Ovary (tissue), 9 donors: ENCODE results near the gene CFAP97D2. TPM values are rescaled to one million over a fixed set of nuclear protein-coding genes. Genes with fewer than 3 reads are reported as not detected.
"Not testable (repeated sequence)": the region's sequence is repeated elsewhere in the genome, so short reads cannot be mapped to it uniquely, and the experiment has no call there.

Experiments
- DNase-seq, 5 donors: peaks; one replicate each; pipeline ENCODE4 v3.0.0-alpha.2; 2019 to 2020
- H3K27ac ChIP-seq, 2 donors: fragments of 200-600 bp; one replicate each; pipeline versions ENCODE4 v1.5.1 to v1.8.0; 2019 to 2022
- H3K27me3 ChIP-seq: fragments of 200-600 bp; one replicate; pipeline ENCODE4 v1.8.0; 2022
- H3K36me3 ChIP-seq: fragments of 200-600 bp; sonication (generic); one replicate; pipeline ENCODE4 v1.5.1; 2019
- H3K4me1 ChIP-seq: one replicate; pipeline ENCODE4 v1.8.1; 2013; ENCODE audit warnings: mild to moderate bottlenecking, moderate library complexity; ENCODE audit not compliant: insufficient read depth
- H3K4me3 ChIP-seq: fragments of 200-600 bp; sonication (generic); one replicate; pipeline ENCODE4 v1.5.1; 2017
- H3K9me3 ChIP-seq, 2 donors: fragments of 200-600 bp in 1 of 2; sonication (generic) in 1 of 2; one replicate each; pipeline versions ENCODE4 v1.5.1 to v1.8.1; 2013 to 2019; ENCODE audit warnings: mild to moderate bottlenecking in 1 of 2, moderate library complexity in 1 of 2
- CTCF ChIP-seq, 3 donors: fragments of 450-650 bp in 2 of 3; fragments of 200-600 bp in 1 of 3; IDR thresholded peaks; one replicate each; pipeline versions ENCODE4 v1.5.1 to v1.8.0; 2016 to 2022; ENCODE audit warnings: antibody characterized with exemption in 3 of 3, mild to moderate bottlenecking in 1 of 3
- EP300 ChIP-seq: sonication (generic); formaldehyde crosslinking; IDR thresholded peaks from one replicate; pipeline ENCODE4 v1.6.1; 2017; ENCODE audit warnings: antibody characterized with exemption
- POLR2A ChIP-seq: fragments of 450-650 bp; IDR thresholded peaks from one replicate; pipeline ENCODE4 v1.6.1; 2017; ENCODE audit warnings: antibody characterized with exemption, mild to moderate bottlenecking, moderate library complexity
- WGBS, 3 donors: extraction: QIAGEN DNeasy Blood & Tissue Kit in 1 of 3; methylation state at CpG; one replicate each; pipeline versions ENCODE4 v1.1.5 to v1.1.7; 2013 to 2017; 5-methylcytosine and 5-hydroxymethylcytosine counted together
- intact Hi-C, 4 donors: fragments of 100-400 bp; cut with DNase I; formaldehyde crosslinking; loops; one replicate each; pipeline versions ENCODE4 v1.11.0 to v1.15.1; 2022 to 2023
- polyA plus RNA-seq, 2 donors: library from polyadenylated mRNA; stranded (reverse); fragments of 200-250 nt in 1 of 2; fragments of 350-450 nt in 1 of 2; fragmentation: Illumina TruSeq in 1 of 2; extraction: RNeasy Lipid Tissue Mini Kit (QIAGEN cat#74804) in 1 of 2; gene quantifications; one replicate each; pipeline ENCODE4 v1.2.3, GENCODE V29; 2013 to 2014
- total RNA-seq, 7 donors: library from RNA; depleted of rRNA in 2 of 7; stranded (reverse); fragments of >200 nt in 2 of 7; fragmentation: NEBNext Ultra II Directional in 3 of 7; extraction: Animal tissue kit (Norgen Biotek cat#: 25700) in 3 of 7; gene quantifications; one replicate each; pipeline versions ENCODE4 v1.1.0 to v1.2.4, GENCODE V29; 2016 to 2023
- donor health status: DM: no; HTN: no; CAD: no; lungs with moderate emphysema.
- donor health status: DM: no; HTN: no; CAD: no.
- donor health status: Bipolar disorder and iron deficiency.
- donor health status: DM: yes; HTN: yes; CAD: no.
- donor health status: DM: no; HTN: no; CAD: no.
- donor health status: DM: yes; HTN: yes; CAD: no.

CFAP97D2 gene
- total and polyA plus RNA-seq, 9 donors: 0.28 to 5.2 (median 3.1) TPM; not detected in 6

GRCh38 chr13:114146173-114146572 lies 32.9 kb upstream of the CFAP97D2 start:
- Histone ChIP-seq H3K27ac (no peak overlapping the region), H3K4me1 (no peaks in the 10 kb centered on the region), H3K27me3 (no peaks in the 10 kb centered on the region), H3K36me3 (no peaks in the 10 kb centered on the region), H3K4me3 (no peak overlapping the region), H3K9me3 (no peaks in the 10 kb centered on the region)
- intact Hi-C loops: no loop called here
- no peak for DNase-seq
- no peak for TF ChIP-seq CTCF (IDR thresholded peaks at IDR 0.05)
- no peak for TF ChIP-seq POLR2A
- no peak for TF ChIP-seq EP300
- WGBS, 3 donors: 92 to 94% (median 92%) methylated on average over 14 of the region's 14 CpGs

- Histone ChIP-seq H3K4me1 (no peaks in the 10 kb centered on the region), H3K27ac (no peak overlapping the region), H3K4me3 (no peak overlapping the region), H3K27me3 (no peaks in the 10 kb centered on the region), H3K36me3 (no peaks in the 10 kb centered on the region), H3K9me3 (no peaks in the 10 kb centered on the region)
- 54 to 61% (median 58%) methylated on average over 10 of the region's 10 CpGs for WGBS, 3 donors
- peak in 1 of 5 donors; percentile 9 for DNase-seq
- intact Hi-C loops: no loop called here
- TF ChIP-seq POLR2A: no peak
- TF ChIP-seq CTCF (IDR thresholded peaks at IDR 0.05): no peak
- no peak for TF ChIP-seq EP300
Measured at GRCh38 chr13:114146629-114147028, 32.4 kb upstream of the CFAP97D2 start.

- Histone ChIP-seq H3K36me3 (no peaks in the 10 kb centered on the region), H3K9me3 (no peaks in the 10 kb centered on the region), H3K4me3 (no peak overlapping the region), H3K27me3 (no peaks in the 10 kb centered on the region), H3K27ac (no peak overlapping the region), H3K4me1 (no peaks in the 10 kb centered on the region)
- TF ChIP-seq POLR2A (no peak), EP300 (no peak), CTCF (IDR thresholded peaks at IDR 0.05) (no peak)
- intact Hi-C loops: no loop called here
- 80 to 85% (median 82%) methylated on average over 15 to 22 of the region's 22 CpGs for WGBS, 3 donors
- DNase-seq: no peak
Measured at GRCh38 chr13:114147803-114148520, 31.1 kb upstream of the CFAP97D2 start.

GRCh38 chr13:114148521-114148855 lies 30.6 kb upstream of the CFAP97D2 start:
- H3K9me3 ChIP-seq: no peaks in the 10 kb centered on the region
- intact Hi-C loops: no loop called here
- TF ChIP-seq POLR2A (no peak), CTCF (IDR thresholded peaks at IDR 0.05) (no peak)
- no peaks in the 10 kb centered on the region for H3K36me3 ChIP-seq
- WGBS, 3 donors: 75 to 81% (median 76%) methylated on average over 8 of the region's 8 CpGs
- no peak overlapping the region for H3K27ac ChIP-seq
- no peaks in the 10 kb centered on the region for H3K4me1 ChIP-seq
- H3K4me3 ChIP-seq: no peak overlapping the region
- no peak for DNase-seq
- no peaks in the 10 kb centered on the region for H3K27me3 ChIP-seq

GRCh38 chr13:114148886-114149285 lies 30.2 kb upstream of the CFAP97D2 start:
- DNase-seq, H3K4me3 ChIP-seq, H3K27me3 ChIP-seq, H3K36me3 ChIP-seq, H3K9me3 ChIP-seq, H3K4me1 ChIP-seq, intact Hi-C loops, H3K27ac ChIP-seq: not testable (repeated sequence)
- 90 to 92% (median 91%) methylated on average over 18 to 19 of the region's 19 CpGs for WGBS, 3 donors
